ENCODE data around the gene NEURL1.

GRCh38 chr10:103600956-103601569 lies 107.6 kb downstream of the NEURL1 start:
- TF ChIP-seq CTCF (conservative IDR thresholded peaks at IDR 0.05; ENCODE audit: low read length), result no peak
- no peak for TF ChIP-seq EZH2phosphoT487 (IDR thresholded peaks at IDR 0.05; ENCODE audit: borderline replicate concordance, low read depth, low read length)
